Ovary (tissue), 3 donors: Measurements from ENCODE around the gene PIH1D1.

Experiments
- CTCF ChIP-seq, 3 donors: fragments of 450-650 bp in 2 of 3; fragments of 200-600 bp in 1 of 3; IDR thresholded peaks; one replicate each; pipeline versions ENCODE4 v1.5.1 to v1.8.0; 2016 to 2022; ENCODE audit warnings: antibody characterized with exemption in 3 of 3, mild to moderate bottlenecking in 1 of 3
- EP300 ChIP-seq: sonication (generic); formaldehyde crosslinking; IDR thresholded peaks from one replicate; pipeline ENCODE4 v1.6.1; 2017; ENCODE audit warnings: antibody characterized with exemption
- donor health status: DM: no; HTN: no; CAD: no.

- TF ChIP-seq EP300 (no peak), CTCF (IDR thresholded peaks at IDR 0.05) (no peak)
These were observed 30.4 kb downstream of the PIH1D1 start for GRCh38 chr19:49421039-49421877.
